Upper lobe of left lung (tissue), 4 donors: ENCODE measurements around the gene SLFN12L.

Experiments used
- CTCF ChIP-seq, 6 experiments: fragments of 450-650 bp in 4 of 6; fragments of 200-600 bp in 2 of 6; sonication (generic) in 2 of 6; IDR thresholded peaks; one replicate each; pipeline ENCODE4 v1.5.1; 2016 to 2019; ENCODE audit warnings: antibody characterized with exemption in 6 of 6
- POLR2A ChIP-seq, 4 donors: fragments of 450-650 bp; IDR thresholded peaks; one replicate each; pipeline ENCODE4 v1.5.1; 2016 to 2017; ENCODE audit warnings: antibody characterized with exemption in 4 of 4, mild to moderate bottlenecking in 2 of 4

- TF ChIP-seq CTCF (IDR thresholded peaks at IDR 0.05) (no peak), POLR2A (IDR thresholded peaks at IDR 0.05) (no peak)
These were observed 69.7 kb downstream of the SLFN12L start for GRCh38 chr17:35467824-35468223.
